ENCODE results near the gene HOXA9. TPM values are rescaled to one million over a fixed set of nuclear protein-coding genes. Genes with fewer than 3 reads are reported as not detected.

The HOXA9 gene
- total RNA-seq, 1 experiment from 2014 or later, result 71.2 TPM

DNA sequence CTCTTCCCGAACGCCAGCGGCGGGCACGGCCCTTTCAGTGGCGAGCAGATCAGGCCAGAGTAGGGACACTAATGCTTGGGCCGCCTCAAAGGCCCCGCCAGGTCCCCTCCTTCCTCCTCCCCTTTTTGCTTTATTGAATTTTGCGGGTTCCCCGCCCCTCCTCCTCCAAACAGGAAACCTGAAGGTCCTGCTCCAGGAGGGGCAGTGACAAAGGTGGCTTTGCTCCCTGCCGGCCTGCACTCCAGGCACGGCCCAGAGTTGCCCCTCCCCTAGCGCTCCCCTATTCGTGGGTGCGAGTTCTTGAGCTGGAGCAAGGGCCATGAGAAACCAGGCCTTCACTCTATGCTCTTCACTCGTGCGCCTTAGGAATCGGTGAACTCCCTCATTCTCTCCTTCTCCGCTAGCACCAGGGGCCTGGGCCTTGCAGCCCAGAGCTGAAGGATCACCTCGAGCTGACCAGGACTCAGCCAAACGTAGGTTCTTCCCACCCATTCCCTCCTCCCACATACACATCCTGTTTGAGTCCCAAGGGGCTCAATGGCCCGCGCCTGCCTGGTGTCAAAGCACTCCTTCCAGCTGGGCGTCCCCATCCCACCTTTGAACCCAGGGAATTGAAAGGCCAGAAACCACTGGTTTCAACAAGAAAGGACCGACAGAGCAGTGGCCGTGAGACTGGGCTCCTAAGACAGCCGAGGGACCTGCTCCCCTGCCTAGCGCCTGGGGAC is 17.1 kb downstream of the HOXA9 start:
- in situ Hi-C loops (cut with HindIII; ENCODE audit: low sequenced_read_pairs), result no loop called here
- no peak for DNase-seq (ENCODE audit: low spot score)

DNA sequence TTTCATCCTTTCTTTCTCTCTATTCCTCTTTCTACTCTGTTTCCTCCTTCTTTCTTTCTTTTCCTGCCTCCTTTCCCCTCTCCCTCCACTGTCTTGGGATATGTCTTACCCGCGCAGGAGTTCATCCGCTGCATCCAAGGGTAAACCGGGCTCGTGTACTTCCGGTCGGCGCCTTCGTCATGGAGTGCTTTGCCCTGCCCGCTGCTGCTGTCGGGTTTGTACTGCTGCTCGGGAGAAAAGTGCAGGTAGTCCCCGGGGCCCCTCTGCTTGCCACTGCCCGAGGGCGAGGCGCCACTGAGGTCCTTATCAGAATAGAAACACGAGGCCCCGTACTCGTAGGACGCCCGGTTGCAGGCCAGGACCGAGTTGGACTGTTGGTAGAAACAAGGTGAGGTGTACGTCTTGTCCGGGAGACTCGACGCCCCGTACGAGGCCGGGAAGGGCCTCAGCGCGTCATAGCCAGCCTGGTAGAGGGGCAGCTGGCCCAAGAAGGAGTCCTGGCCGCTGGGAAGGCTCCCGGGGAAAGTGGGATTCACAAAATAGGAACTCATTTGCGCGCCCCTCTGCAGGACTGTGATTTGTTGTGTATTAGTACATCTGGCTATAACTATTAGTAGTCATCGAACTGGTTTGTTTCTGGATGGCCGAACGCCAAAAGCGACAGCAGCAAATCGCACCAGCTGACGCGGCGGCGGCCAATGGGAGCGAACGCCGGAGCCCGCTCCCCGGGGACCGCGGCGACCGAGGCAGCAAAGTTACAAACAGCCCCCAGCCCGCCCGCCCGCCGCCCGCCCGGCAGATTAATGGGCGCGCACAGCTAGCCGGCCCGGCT is 17.9 kb downstream of the HOXA9 start, which contains the start of gene HOXA6:
HOXA6 (minus strand) TSS at position 576 of the 832 bp plus-strand sequence; CDS start at position 551, 25 bp downstream.
- in situ Hi-C loops (cut with HindIII; ENCODE audit: low sequenced_read_pairs), result no loop called here
- no peak for DNase-seq (ENCODE audit: low spot score)

DNA sequence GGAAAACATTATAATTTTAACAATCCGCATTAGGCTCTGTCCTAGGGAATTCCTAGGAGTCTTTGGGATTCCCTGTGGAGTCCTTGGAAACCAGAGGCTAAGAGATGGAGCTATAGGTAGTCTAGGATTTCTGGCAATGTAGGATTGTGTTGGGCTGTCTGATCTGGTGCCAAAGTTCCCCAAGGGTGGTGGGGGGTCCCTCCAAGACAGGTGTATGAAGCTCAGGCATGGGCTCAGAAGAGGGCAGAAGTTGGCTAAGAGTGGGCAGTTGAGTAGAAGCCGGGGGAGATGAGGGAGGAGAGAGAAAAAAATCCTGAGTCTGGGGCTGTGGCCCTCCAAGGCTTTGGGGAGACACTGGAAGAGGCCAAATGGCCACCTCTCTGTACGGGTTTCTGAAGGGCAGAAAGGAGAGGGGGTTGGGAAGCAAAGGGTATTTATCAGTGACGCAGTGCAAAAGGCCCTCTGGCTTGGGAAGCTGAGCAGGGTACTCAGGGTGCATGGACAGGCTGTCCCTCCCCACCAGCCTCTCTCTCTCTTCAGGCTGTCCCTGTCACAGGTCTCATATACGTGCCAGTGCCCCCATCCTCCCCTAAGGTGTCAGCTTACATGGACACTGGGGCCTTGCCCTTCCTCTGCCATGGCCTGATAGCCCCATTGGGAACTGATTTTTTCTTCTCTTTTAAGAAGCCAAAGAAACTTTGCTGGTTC is 18.7 kb downstream of the HOXA9 start:
- in situ Hi-C loops (cut with HindIII; ENCODE audit: low sequenced_read_pairs), result no loop called here
- DNase-seq (ENCODE audit: low spot score), result no peak

DNA sequence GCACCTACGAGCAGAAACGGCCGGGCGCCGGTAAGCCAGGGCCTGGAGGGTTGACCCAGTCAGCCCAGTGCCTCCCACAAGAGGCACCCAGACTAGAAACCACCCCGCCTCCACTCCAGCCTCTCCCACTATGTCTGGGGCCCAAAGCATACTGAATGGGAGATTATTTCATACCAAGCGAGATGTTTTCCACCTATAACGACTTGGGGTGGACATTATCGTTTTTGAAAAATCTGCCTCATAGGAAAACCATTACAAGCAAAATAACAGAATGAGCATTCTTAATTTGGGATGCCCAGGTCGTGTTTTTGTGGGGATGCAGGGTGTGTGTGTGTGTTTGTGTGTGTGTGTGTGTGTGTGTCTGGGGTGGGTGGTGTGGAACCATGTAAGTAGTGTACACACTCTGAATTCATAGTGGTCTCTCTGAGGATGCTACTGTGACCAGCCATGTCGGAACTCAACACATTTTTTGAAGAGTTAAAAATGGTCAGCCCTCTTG is 19.4 kb downstream of the HOXA9 start:
- in situ Hi-C loops (cut with HindIII; ENCODE audit: low sequenced_read_pairs), result no loop called here
- no peak for DNase-seq (ENCODE audit: low spot score)

DNA sequence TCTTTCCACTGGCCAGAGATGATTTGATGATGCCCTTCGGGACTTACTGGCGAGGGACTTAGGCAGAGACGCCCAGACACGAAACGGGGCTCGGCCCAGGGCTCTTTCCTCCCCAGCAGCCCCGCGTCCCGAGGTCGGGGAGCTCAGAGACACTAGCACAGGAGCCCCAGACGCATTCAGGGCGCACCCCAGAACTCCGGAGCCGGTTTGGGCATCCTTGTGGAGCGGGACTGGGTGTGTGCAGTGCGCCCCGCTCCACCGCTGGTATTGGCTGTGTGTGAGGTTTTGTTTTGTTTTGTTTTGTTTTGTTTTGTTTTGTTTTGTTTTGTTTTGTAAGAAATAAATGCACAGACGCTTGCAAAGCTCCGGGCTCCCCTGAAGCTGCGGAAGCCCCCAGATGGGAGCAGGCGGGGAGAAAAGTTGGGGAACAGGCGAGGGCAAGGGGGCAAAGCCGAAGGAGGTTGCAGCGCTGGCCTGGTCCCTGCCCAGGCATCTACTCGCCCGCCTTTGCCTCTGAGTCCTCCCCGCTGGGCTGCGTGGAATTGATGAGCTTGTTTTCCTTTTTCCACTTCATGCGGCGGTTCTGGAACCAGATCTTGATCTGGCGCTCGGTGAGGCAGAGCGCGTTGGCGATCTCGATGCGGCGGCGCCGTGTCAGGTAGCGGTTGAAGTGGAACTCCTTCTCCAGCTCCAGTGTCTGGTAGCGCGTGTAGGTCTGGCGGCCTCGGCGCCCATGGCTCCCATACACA is 20.0 kb downstream of the HOXA9 start:
- in situ Hi-C loops (cut with HindIII; ENCODE audit: low sequenced_read_pairs), result no loop called here
- no peak for DNase-seq (ENCODE audit: low spot score)

DNA sequence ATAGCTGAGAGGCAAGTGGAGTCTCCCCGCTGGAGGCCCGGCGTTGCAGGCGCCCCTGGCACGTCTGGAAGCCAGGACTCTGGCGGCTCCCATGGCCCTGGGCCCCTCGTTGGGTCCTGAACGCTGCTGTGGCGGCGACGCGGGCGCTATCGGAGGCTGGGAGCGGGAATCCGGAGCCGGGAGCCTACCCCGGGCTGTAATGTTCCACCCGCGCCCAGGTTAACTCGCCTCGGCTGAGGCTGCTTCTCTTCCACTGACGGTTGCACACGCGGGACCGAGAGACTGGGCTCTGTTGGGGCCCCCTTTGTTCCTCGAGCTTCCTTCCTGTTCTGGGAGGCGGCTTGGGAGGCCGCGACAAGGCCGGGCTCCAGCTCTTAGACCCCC is 20.6 kb downstream of the HOXA9 start:
- in situ Hi-C loops (cut with HindIII; ENCODE audit: low sequenced_read_pairs), result no loop called here

DNA sequence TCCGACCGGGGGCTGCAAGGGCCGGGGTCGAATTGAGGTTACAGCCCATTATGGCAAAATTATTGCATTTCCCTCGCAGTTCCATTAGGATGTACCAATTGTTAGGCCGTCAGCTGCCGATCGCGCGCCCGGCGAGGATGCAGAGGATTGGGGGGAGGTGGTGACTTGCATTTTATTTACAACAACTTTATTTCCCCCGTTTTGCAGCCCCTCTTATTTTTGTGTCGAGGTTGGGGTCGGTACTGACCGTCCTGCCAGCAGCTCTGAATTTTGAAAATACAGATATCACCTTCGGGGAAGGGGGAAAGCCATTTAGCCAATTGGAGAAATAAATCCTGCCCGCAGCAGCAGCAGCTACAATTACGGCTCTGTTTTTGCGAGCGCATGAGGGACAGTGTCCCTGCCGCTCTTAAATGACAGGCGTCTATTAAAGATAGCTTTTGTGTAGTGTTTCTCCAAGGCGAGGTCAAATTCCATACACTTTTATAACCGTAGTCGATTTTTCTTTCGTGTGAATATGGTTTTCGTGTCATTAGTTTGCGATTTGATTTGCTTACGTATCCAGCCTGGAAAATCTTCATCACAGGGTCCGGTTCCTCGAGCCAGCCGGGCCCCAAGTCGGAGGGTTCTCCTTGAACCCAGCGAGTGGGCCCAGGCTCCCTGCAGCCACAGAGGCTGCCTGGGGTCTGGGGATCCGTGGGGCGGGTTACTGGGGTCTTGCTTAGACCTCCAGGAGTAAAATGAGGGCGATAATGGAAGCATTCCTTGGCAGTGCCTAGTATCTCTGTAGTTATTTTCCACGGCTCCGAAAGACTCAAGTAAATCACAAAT is 21.2 kb downstream of the HOXA9 start:
- no peak for DNase-seq (ENCODE audit: low spot score)
- in situ Hi-C loops (cut with HindIII; ENCODE audit: low sequenced_read_pairs), result no loop called here

More for the DNA sequence above, 20.6 kb downstream of the HOXA9 start:
- DNase-seq (ENCODE audit: low spot score), result no peak

DNA sequence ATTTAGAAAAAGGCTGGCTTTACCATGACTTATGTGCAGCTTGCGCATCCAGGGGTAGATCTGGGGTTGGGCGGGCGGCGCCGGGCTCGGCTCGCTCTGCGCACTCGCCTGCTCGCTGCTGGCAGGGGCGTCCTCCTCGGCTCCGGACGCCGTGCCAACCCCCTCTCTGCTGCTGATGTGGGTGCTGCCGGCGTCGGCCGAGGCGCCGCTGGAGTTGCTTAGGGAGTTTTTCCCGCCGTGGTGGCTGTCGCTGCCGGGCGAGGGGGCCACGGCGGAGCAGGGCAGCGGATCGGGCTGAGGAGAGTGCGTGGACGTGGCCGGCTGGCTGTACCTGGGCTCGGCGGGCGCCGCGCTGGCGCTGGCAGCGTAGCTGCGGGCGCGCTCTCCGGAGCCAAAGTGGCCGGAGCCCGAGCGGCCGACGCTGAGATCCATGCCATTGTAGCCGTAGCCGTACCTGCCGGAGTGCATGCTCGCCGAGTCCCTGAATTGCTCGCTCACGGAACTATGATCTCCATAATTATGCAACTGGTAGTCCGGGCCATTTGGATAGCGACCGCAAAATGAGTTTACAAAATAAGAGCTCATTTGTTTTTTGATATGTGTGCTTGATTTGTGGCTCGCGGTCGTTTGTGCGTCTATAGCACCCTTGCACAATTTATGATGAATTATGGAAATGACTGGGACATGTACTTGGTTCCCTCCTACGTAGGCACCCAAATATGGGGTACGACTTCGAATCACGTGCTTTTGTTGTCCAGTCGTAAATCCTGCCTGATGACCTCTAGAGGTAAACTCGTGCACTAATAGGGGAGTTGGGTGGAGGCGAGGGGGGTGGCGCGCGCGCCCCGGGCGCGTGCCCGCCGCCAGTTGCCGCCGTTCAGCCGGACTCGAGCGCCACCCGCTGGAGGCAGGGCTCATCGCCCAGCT is 22.1 kb downstream of the HOXA9 start, which contains the start of gene HOXA5:
HOXA5 (minus strand) TSS at position 659 of the 927 bp plus-strand sequence; CDS start at position 585, 74 bp downstream.
- no peak for DNase-seq (ENCODE audit: low spot score)
- in situ Hi-C loops (cut with HindIII; ENCODE audit: low sequenced_read_pairs), result no loop called here

DNA sequence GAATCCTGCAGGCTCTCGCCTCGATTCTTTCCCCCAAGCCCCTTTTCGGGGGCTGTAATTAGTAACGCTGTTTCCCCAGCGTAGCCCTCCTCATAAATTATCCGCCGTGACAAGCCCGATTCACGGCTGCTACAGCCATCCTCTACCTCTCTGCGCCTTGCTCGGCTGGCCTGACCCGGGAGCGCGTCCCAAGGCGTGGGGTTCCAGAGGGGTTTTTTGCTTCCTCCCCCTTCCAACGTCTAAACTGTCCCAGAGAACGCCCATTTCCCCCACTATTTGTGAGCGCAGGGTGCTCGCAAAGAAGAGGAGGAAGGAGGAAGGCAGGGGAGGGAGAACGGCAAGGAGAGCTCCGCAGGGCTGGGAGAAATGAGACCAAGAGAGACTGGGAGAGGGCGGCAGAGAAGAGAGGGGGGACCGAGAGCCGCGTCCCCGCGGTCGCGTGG is 22.7 kb downstream of the HOXA9 start:
- in situ Hi-C loops (cut with HindIII; ENCODE audit: low sequenced_read_pairs), result no loop called here
- DNase-seq (ENCODE audit: low spot score), result no peak

DNA sequence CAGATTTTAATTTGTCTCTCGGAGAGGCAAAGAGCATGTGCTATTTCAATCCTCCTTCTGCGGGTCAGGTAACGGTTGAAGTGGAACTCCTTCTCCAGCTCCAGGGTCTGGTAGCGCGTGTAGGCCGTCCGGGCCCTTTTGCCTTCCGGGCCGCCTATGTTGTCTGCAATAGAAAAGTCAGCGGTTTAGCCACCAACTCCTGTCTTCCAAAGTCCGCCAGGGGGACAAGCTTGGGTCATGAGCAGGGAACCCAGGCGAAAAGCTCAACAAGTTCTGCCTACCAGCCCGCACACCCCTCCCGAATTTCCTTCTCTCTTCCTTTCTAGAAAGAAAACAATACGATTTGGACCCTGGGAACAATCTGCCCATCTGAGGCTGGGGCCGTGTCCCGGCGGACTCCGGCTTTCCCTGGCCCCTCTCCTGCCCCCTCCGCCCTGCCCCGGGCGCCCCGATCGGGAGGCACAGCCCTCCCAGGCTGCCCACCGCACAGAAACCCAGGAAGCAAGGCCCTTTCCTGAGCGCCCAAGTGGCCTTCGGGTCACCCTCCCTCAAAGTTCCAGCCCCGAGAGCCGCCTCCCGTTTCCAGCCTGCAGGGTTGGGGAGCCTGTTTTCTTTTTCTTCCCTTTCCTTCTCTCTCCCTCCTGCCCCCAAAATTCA is 23.3 kb downstream of the HOXA9 start:
- in situ Hi-C loops (cut with HindIII; ENCODE audit: low sequenced_read_pairs), result no loop called here

DNA sequence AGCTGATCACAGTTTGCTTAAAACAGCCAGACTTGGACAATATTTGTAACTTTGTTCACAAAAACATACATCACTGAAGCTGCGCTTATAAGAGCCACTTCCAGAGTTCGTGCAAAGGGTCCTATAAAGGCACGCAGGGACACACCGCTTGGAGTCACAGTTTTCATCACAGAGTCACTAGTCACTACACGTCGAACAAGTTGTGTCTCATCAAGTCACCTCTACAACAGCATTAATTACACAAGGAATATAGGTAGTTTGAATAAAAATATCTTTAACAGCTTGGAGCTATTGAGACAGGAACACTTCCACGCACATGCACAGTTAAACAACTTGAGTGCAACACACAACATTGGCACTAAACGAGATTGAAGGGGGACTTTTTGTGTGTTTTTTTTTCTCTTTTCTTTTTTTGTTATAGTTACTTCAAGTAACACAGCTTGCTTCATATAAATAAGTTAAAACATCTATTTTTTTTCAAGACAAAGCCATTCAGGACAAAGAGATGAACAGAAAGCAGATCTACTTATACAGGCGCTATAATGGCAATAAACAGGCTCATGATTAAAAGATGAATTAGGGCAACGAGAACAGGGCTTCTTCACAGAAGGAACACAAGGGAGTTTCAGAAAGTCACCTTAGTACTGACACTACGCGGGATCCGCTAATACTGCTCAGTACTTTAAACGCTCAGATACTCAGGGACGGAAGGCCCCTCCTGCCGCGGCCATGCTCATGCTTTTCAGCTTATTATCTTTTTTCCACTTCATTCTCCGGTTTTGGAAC is 24.0 kb downstream of the HOXA9 start:
- in situ Hi-C loops (cut with HindIII; ENCODE audit: low sequenced_read_pairs), result no loop called here
- no peak for DNase-seq (ENCODE audit: low spot score)

More for the DNA sequence above, 23.3 kb downstream of the HOXA9 start:
- no peak for DNase-seq (ENCODE audit: low spot score)

DNA sequence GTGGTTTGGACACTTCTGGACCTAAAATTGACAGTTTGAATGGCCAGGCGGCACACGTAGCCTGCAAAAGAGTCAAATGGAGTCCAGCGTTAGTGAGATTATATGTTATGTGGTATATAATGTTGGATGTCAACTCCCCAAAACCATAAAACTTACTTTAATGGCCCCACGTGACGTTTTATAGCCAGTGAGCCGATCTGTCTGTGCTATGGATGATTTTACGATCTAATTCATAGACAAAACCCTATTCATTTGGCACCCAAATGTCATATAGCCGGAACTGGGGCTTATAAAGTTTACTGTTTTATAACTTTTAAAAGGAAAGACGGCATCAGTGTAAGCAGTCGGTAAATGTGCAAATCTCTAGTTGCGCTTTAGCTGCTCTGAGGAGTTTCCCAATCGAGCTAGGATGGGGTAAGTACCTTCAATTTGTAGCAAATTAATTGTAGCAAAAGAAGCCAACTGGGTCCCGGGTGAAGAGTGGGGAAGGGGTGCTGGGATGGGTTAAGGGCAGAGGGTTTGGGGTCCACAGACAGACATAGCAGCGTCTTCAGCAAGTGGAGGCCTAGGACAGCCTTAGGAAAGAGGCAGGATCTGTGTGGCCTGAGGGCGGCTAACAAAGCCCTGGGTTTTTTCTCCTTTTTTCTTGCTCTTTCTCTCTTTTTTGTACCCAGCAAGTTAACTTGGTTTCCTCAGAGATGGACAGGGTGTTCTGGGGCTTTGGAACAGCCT is 25.0 kb downstream of the HOXA9 start:
- in situ Hi-C loops (cut with HindIII; ENCODE audit: low sequenced_read_pairs), result no loop called here
- DNase-seq (ENCODE audit: low spot score), result no peak

DNA sequence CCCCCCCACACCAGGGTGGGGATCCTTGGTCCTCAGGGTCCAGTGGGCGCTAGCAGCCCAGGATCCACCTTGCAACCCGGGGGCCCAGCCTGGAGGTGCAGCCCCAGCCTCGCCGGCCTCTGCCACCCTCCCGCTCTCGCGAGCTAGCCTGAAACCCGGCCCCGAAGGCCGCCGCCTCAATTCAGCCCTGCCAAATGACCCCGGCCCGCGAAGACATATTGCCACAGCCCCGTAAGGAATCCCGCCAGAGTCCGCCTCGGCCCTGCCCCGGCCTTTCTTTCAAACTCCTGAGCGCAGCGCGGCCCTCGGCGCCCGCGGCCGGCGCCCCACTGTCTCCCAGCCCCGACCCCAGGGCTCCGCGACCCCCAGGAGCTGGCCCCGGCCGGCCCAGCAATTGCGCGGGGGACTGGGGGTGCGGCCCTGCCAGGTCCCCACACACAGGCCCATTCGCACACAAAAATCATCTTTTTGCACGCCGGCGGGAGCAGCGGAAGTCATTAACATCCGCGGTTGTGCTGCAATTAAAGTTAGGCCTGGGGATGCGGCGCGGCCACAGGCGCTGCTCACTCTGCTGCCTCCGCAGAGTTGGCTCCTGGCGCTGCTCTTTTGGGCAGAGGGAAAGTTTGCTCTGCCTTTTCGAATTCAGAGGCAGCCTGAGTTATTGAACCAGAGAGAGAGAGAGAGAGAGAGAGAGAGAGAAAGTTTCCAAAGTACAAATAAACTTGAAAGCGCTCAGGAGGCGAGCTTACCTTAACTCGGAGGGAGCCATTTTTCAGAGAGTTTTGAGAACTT is 25.8 kb downstream of the HOXA9 start:
- in situ Hi-C loops (cut with HindIII; ENCODE audit: low sequenced_read_pairs), result no loop called here
- no peak for DNase-seq (ENCODE audit: low spot score)

DNA sequence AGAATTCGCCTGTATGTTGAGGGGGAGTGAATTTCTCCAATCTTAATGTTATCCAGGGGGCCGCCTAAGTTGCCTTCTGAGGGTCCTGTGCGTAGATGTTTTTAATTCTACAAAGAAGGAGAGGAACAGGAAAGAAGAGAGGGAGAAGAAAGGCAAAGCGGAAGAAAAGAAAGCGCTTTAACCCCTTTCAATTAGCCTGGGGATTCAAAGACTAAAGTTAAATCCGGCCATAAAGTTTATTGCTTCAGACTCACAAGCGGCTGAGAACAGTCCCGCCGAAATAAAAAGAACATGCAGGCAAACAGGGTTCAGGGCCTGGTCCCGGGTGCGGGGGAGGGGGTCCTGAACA is 26.4 kb downstream of the HOXA9 start:
- DNase-seq (ENCODE audit: low spot score), result no peak
- in situ Hi-C loops (cut with HindIII; ENCODE audit: low sequenced_read_pairs), result no loop called here

DNA sequence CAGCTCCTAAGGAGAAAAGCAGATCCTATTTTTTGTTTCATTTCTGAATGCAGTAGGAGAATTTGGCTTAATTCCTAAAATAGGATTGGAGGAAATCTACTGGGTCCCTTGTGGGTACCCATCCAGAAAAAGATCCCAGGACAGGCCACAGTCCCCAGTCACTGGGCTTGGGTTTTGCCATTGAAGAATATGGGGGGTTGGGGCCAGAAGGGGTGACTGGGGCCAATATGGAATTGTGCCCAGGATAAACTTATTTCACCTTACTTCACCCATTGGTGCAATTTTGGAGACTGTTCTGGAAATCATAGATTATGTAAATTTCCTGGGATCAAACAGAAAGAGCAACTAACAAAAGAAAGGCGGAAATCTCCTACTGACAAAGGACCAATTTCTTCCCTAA is 26.9 kb downstream of the HOXA9 start:
- in situ Hi-C loops (cut with HindIII; ENCODE audit: low sequenced_read_pairs), result no loop called here
- no peak for DNase-seq (ENCODE audit: low spot score)
